Liver (tissue), 9 donors: ENCODE measurements around the gene SPA17. TPM values are rescaled to one million over a fixed set of nuclear protein-coding genes. Genes with fewer than 3 reads are reported as not detected.

Experiments
- DNase-seq: peaks from one replicate; pipeline ENCODE4 v3.0.0-alpha.2; 2017; ENCODE audit warnings: low spot score
- H3K27ac ChIP-seq, 2 donors: one replicate each; pipeline ENCODE4 v1.7.0; 2013; ENCODE audit warnings: inconsistent platforms in 2 of 2, low read length in 2 of 2, control low read depth in 1 of 2, low read depth in 1 of 2, mild to moderate bottlenecking in 1 of 2
- H3K27me3 ChIP-seq, 4 donors: one replicate each; pipeline versions ENCODE4 v1.6.1 to v1.7.0; 2013; ENCODE audit warnings: low read length in 3 of 4, inconsistent platforms in 1 of 4, mild to moderate bottlenecking in 1 of 4, moderate library complexity in 1 of 4; ENCODE audit not compliant: control insufficient read depth in 4 of 4, insufficient read depth in 4 of 4
- H3K36me3 ChIP-seq, 4 donors: one replicate each; pipeline versions ENCODE4 v1.6.1 to v1.7.0; 2013; ENCODE audit warnings: low read length in 3 of 4, mild to moderate bottlenecking in 3 of 4, low read depth in 1 of 4, moderate library complexity in 1 of 4; ENCODE audit not compliant: control insufficient read depth in 4 of 4, insufficient read depth in 3 of 4
- H3K4me1 ChIP-seq, 4 donors: one replicate each; pipeline versions ENCODE4 v1.6.1 to v1.7.0; 2013; ENCODE audit warnings: low read length in 3 of 4, mild to moderate bottlenecking in 3 of 4, moderate library complexity in 1 of 4; ENCODE audit not compliant: control insufficient read depth in 4 of 4, insufficient read depth in 4 of 4
- H3K4me3 ChIP-seq, 3 donors: one replicate each; pipeline versions ENCODE4 v1.6.1 to v1.7.0; 2013; ENCODE audit warnings: low read length in 3 of 3, control low read depth in 1 of 3, low read depth in 1 of 3, mild to moderate bottlenecking in 1 of 3
- H3K9ac ChIP-seq, 2 donors: one replicate each; pipeline ENCODE4 v1.7.0; 2013; ENCODE audit warnings: low read length in 2 of 2, mild to moderate bottlenecking in 2 of 2, moderate library complexity in 2 of 2, control low read depth in 1 of 2, low read depth in 1 of 2
- H3K9me3 ChIP-seq, 4 donors: one replicate each; pipeline versions ENCODE4 v1.6.1 to v1.7.0; 2013; ENCODE audit warnings: low read length in 3 of 4; ENCODE audit not compliant: control insufficient read depth in 4 of 4
- CTCF ChIP-seq: fragments of 150-350 bp; IDR thresholded peaks from 2 replicates; pipeline ENCODE4 v1.5.1; 2017; ENCODE audit warnings: improper control_type of control experiment, low read depth, low read length; ENCODE audit not compliant: missing input control
- EGR1 ChIP-seq, 2 donors: IDR thresholded peaks; 2 replicates each; pipeline ENCODE4 v1.6.1; 2016 to 2018; ENCODE audit warnings: antibody characterized with exemption in 2 of 2, low read depth in 2 of 2
- FOXA1 ChIP-seq: IDR thresholded peaks from 2 replicates; pipeline ENCODE4 v1.6.1; 2016; ENCODE audit warnings: antibody characterized with exemption
- FOXA2 ChIP-seq: IDR thresholded peaks from 2 replicates; pipeline ENCODE4 v1.6.1; 2016; ENCODE audit warnings: antibody characterized with exemption
- GABPA ChIP-seq, 2 donors: IDR thresholded peaks in 1 of 2; conservative IDR thresholded peaks in 1 of 2; 2 replicates each; pipeline ENCODE4 v1.6.1; 2016; ENCODE audit warnings: antibody characterized with exemption in 2 of 2, mild to moderate bottlenecking in 1 of 2, moderate library complexity in 1 of 2
- HNF4A ChIP-seq, 2 donors: conservative IDR thresholded peaks; 2 replicates each; pipeline ENCODE4 v1.6.1; 2016; ENCODE audit warnings: antibody characterized with exemption in 2 of 2, mild to moderate bottlenecking in 2 of 2
- HNF4G ChIP-seq: IDR thresholded peaks from 2 replicates; pipeline ENCODE4 v1.6.1; 2016; ENCODE audit warnings: antibody characterized with exemption
- JUND ChIP-seq, 2 donors: IDR thresholded peaks; 2 replicates each; pipeline ENCODE4 v1.6.1; 2016; ENCODE audit warnings: antibody characterized with exemption in 2 of 2
- MAX ChIP-seq: IDR thresholded peaks from 2 replicates; pipeline ENCODE4 v1.6.1; 2016; ENCODE audit warnings: antibody characterized with exemption
- NR2F2 ChIP-seq: IDR thresholded peaks from 2 replicates; pipeline ENCODE4 v1.6.1; 2016; ENCODE audit warnings: antibody characterized with exemption
- RAD21 ChIP-seq, 2 donors: IDR thresholded peaks; 2 replicates each; pipeline ENCODE4 v1.6.1; 2016; ENCODE audit warnings: antibody characterized with exemption in 2 of 2, mild to moderate bottlenecking in 2 of 2
- REST ChIP-seq: IDR thresholded peaks from 2 replicates; pipeline ENCODE4 v1.6.1; 2016; ENCODE audit warnings: antibody characterized with exemption, mild to moderate bottlenecking
- RXRA ChIP-seq, 2 donors: IDR thresholded peaks; 2 replicates each; pipeline ENCODE4 v1.6.1; 2017 to 2018; ENCODE audit warnings: antibody characterized with exemption in 2 of 2, mild to moderate bottlenecking in 1 of 2
- SP1 ChIP-seq: IDR thresholded peaks from 2 replicates; pipeline ENCODE4 v1.6.1; 2018; ENCODE audit warnings: antibody characterized with exemption, mild to moderate bottlenecking
- TAF1 ChIP-seq: conservative IDR thresholded peaks from 2 replicates; pipeline ENCODE4 v1.6.1; 2016; ENCODE audit warnings: antibody characterized with exemption, mild to moderate bottlenecking
- YY1 ChIP-seq: IDR thresholded peaks from 2 replicates; pipeline ENCODE4 v1.6.1; 2016; ENCODE audit warnings: antibody characterized with exemption, mild to moderate bottlenecking
- ZBTB33 ChIP-seq: IDR thresholded peaks from 2 replicates; pipeline ENCODE4 v1.6.1; 2016; ENCODE audit warnings: antibody characterized with exemption
- WGBS: extraction: QIAGEN DNeasy Blood & Tissue Kit; methylation state at CpG from one replicate; pipeline ENCODE4 v1.1.7; 2013; 5-methylcytosine and 5-hydroxymethylcytosine counted together
- polyA plus RNA-seq, 2 donors: library from polyadenylated mRNA; stranded (reverse) in 1 of 2; unstranded in 1 of 2; fragments of 200-250 nt in 1 of 2; fragments of >200 nt in 1 of 2; fragmentation: Nextera tagmentation in 1 of 2; extraction: Ambion mirVana in 1 of 2; gene quantifications; one replicate each; pipeline versions ENCODE4 v1.2.1 to v1.2.3, GENCODE V29; 2013 to 2015
- total RNA-seq, 2 donors: library from RNA; depleted of rRNA; stranded (reverse); fragments of >200 nt; gene quantifications; one replicate each; pipeline ENCODE4 v1.2.3, GENCODE V29; 2014
- donor health status: healthy.
- donor health status: healthy.
- donor health status: healthy.
- donor health status: healthy.
- donor health status: healthy.

The SPA17 gene
- total and polyA plus RNA-seq, 4 donors = 0.47 to 3.2 (median 1.9) TPM

DNA sequence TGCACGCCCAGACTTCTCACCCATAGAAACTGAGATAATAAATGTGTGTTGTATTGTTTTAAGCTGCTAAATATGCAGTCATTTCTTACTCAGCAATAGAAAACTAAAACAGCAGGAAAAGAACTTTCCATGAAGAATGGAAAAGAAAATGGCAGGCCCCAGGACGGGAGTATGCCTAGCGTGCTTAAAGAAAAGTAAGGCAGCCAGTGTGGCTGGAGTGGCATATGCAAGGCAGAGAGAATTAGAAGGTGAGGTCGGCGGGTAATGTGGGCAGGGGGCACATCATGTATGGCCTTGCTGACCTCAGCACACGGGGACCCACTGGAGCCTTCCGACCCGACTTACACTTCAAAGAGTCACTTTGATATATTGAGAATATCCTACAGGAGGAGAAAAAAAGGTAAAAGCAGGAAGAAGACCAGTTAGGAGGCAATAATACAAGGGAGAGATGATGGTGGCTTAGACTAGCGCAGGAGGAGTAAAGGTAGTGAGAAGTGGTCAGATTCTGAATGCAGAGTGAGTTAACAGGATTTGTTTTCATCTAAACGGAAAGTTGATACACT is 30.6 kb upstream of the SPA17 start:
- no peak overlapping the region for H3K4me3 ChIP-seq
- 93% methylated on average over 10 of the region's 10 CpGs for WGBS
- peaks cover 3 to 7% (median 5%) of the 10 kb centered on the region in 4 donors for H3K4me1 ChIP-seq
- H3K9ac ChIP-seq = no peak overlapping the region
- H3K27me3 ChIP-seq = no peaks in the 10 kb centered on the region
- H3K27ac ChIP-seq = no peak overlapping the region
- DNase-seq = no peak
- TF ChIP-seq HNF4G (no peak), ZBTB33 (no peak), FOXA1 (no peak), RXRA (IDR thresholded peaks at IDR 0.05) (no peak), TAF1 (no peak), GABPA (IDR thresholded peaks at IDR 0.05 in 1 of 2, conservative IDR thresholded peaks at IDR 0.05 in 1 of 2) (no peak), EGR1 (IDR thresholded peaks at IDR 0.05; ENCODE audit: low read depth in 2 of 2) (no peak), FOXA2 (no peak), JUND (IDR thresholded peaks at IDR 0.05) (no peak), REST (no peak), HNF4A (conservative IDR thresholded peaks at IDR 0.05) (no peak), RAD21 (IDR thresholded peaks at IDR 0.05) (no peak), YY1 (no peak), SP1 (no peak), MAX (no peak), CTCF (no peak), NR2F2 (no peak)
- no peaks in the 10 kb centered on the region for H3K9me3 ChIP-seq
- peaks cover 0 to 9% (median 3%) of the 10 kb centered on the region in 4 donors for H3K36me3 ChIP-seq
